WERI-Rb-1 (cell line): Measurements from ENCODE around the gene GNB5.

Experiments
- DNase-seq: peaks from one replicate; pipeline ENCODE4 v3.0.0-alpha.2; 2020
- H3K27ac ChIP-seq: fragments of 250-450 bp; sonication (Bioruptor Pico); 2 replicates; pipeline ENCODE4 v1.5.1; 2020; ENCODE audit warnings: mild to moderate bottlenecking, moderate library complexity
- H3K27me3 ChIP-seq: fragments of 250-450 bp; sonication (Bioruptor Pico); 2 replicates; pipeline ENCODE4 v1.5.1; 2021; ENCODE audit warnings: mild to moderate bottlenecking, low read depth, moderate library complexity; ENCODE audit not compliant: insufficient read depth, severe bottlenecking
- H3K36me3 ChIP-seq: fragments of 250-450 bp; sonication (Bioruptor Pico); 2 replicates; pipeline ENCODE4 v1.5.1; 2020; ENCODE audit warnings: mild to moderate bottlenecking, moderate library complexity
- H3K4me3 ChIP-seq: 2 replicates; pipeline ENCODE4 v1.5.1; 2011; ENCODE audit warnings: low read depth, mild to moderate bottlenecking, control low read depth, low read length
- H3K9me3 ChIP-seq: fragments of 250-450 bp; sonication (Bioruptor Pico); 2 replicates; pipeline ENCODE4 v1.5.1; 2021; ENCODE audit warnings: mild to moderate bottlenecking, moderate library complexity; ENCODE audit not compliant: severe bottlenecking
- TF ChIP-seq, protein P1 (sequence below): IDR thresholded peaks from 2 replicates; pipeline ENCODE4 v1.5.1; 2011; ENCODE audit warnings: low read depth, mild to moderate bottlenecking, control low read depth, inconsistent platforms, low read length

Gene GNB5

DNA sequence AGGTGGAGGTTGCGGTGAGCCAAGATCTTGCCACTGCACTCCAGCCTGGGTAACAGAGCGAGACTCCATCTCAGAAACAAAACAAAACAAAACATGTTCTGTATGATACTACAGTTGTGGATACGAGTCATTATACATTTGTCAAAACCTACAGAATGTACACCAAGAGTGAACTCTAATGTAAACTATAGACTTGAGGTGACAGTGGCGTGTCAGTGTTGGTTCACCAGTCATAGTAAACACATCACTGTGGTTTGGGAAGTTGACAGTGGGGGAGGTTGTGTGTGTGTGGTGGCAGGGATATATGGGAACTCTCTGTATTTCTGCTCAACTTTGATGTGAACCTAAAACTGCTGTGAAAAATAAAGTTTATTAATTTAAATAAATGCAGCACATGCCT, 33.0 kb upstream of the GNB5 start:
- H3K9me3 ChIP-seq: no peaks in the 10 kb centered on the region
- TF ChIP-seq, protein P1, sequence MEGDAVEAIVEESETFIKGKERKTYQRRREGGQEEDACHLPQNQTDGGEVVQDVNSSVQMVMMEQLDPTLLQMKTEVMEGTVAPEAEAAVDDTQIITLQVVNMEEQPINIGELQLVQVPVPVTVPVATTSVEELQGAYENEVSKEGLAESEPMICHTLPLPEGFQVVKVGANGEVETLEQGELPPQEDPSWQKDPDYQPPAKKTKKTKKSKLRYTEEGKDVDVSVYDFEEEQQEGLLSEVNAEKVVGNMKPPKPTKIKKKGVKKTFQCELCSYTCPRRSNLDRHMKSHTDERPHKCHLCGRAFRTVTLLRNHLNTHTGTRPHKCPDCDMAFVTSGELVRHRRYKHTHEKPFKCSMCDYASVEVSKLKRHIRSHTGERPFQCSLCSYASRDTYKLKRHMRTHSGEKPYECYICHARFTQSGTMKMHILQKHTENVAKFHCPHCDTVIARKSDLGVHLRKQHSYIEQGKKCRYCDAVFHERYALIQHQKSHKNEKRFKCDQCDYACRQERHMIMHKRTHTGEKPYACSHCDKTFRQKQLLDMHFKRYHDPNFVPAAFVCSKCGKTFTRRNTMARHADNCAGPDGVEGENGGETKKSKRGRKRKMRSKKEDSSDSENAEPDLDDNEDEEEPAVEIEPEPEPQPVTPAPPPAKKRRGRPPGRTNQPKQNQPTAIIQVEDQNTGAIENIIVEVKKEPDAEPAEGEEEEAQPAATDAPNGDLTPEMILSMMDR: no peak
- no peak overlapping the region for H3K4me3 ChIP-seq
- no peak overlapping the region for H3K27ac ChIP-seq
- no peaks in the 10 kb centered on the region for H3K27me3 ChIP-seq
- DNase-seq: no peak
- H3K36me3 ChIP-seq: peaks cover 15% of the 10 kb centered on the region

DNA sequence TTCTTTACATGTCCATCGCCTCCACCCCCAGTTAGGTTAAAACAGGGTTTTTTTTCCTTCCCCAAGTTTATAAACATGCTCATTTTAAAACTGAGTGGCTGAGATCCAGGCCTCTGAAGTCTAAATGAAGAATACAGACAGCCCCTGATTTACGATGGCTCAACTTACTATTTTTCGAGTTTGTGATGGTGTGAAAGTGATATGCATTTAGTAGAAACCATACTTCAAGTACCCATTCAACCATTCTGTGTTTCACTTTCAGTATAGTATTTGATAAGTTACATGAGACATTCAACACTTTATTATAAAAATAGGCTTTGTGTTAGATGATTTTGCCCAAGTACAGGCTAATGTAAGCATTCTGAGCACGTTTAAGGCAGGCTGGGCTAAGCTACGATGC, 30.5 kb upstream of the GNB5 start:
- peaks cover 27% of the 10 kb centered on the region for H3K36me3 ChIP-seq
- H3K27me3 ChIP-seq: no peaks in the 10 kb centered on the region
- H3K9me3 ChIP-seq: no peaks in the 10 kb centered on the region
- H3K4me3 ChIP-seq: no peak overlapping the region
- no peak overlapping the region for H3K27ac ChIP-seq
- TF ChIP-seq, protein P1: no peak
- DNase-seq: no peak

DNA sequence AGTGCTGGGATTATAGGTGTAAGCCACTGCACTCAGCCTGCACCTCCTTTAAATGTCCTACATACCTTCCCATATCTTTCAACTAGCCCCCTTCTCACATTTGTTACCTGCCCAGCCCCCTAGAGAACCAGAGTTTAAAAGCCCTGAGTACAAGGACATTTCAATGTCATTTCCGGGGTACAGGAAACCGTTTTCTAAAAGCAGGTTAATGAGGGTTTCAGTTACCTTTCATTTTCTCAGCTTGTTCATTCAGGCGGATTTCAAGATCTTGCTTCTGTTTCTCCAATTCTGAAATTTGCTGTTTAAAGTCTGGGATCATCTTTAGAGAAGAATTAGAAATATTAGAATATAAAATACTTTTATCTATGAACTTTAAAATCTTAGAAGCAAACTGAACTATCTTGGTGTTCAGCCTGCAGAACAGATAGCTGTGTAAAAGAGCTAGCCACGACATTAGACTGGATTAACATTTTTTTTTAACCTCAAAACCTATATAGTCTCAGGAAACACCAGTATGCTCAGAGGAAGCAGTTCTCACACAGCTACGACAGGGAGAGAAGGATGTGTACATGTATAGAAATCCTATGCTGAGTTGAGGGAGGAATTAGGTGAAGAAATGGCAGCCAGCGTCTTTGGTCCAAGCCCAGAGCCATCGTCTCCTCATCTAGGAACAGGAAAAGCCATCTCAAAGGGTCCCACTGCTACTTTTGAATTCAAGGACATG, 29.9 kb upstream of the GNB5 start:
- no peak overlapping the region for H3K27ac ChIP-seq
- H3K4me3 ChIP-seq: no peak overlapping the region
- DNase-seq: no peak
- H3K27me3 ChIP-seq: no peaks in the 10 kb centered on the region
- no peaks in the 10 kb centered on the region for H3K9me3 ChIP-seq
- TF ChIP-seq, protein P1: no peak
- H3K36me3 ChIP-seq: peaks cover 27% of the 10 kb centered on the region

DNA sequence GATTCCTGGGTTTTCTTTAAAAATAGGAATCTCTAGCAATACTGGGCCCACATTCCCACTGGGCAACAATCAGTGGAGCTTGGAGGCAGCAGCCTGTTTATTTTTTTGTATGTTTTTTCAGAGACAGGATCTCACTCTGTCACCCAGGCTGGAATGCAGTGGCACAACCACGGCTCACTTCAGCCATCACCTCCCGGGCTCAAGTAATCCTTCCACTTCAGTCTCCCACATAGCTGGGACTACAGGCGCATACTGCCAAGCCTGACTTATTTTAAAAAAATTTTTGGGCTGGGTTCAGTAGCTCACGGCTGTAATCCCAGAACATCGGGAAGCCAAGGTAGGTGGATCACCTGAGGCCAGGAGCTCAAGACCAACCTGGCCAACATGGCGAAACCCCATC, 29.1 kb upstream of the GNB5 start:
- H3K36me3 ChIP-seq: peaks cover 25% of the 10 kb centered on the region
- no peaks in the 10 kb centered on the region for H3K27me3 ChIP-seq
- no peak overlapping the region for H3K27ac ChIP-seq
- H3K9me3 ChIP-seq: no peaks in the 10 kb centered on the region
- no peak for DNase-seq
- no peak overlapping the region for H3K4me3 ChIP-seq
- TF ChIP-seq, protein P1: no peak

DNA sequence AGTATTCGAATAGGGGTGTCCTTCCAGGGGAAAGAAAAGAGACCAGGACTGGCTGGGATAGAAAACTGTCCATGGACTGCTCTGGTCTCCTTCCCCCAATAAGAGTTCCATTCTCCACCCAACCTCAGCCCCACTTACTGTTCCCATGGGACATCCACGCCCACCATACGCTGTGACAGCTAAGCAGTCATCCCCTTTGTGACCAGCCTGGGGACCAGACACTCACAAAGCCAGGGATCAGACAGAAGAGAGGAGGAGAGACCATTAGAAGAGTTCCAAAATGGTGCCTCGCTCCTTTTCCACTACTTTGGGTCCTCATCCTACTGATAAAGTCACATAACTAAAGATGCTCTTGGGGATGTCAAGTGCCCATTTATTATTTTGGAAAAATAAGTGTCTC, 27.6 kb upstream of the GNB5 start:
- DNase-seq: no peak
- Histone ChIP-seq H3K36me3 (peaks cover 20% of the 10 kb centered on the region), H3K27me3 (no peaks in the 10 kb centered on the region), H3K9me3 (no peaks in the 10 kb centered on the region), H3K27ac (no peak overlapping the region), H3K4me3 (no peak overlapping the region)
- TF ChIP-seq, protein P1: no peak

DNA sequence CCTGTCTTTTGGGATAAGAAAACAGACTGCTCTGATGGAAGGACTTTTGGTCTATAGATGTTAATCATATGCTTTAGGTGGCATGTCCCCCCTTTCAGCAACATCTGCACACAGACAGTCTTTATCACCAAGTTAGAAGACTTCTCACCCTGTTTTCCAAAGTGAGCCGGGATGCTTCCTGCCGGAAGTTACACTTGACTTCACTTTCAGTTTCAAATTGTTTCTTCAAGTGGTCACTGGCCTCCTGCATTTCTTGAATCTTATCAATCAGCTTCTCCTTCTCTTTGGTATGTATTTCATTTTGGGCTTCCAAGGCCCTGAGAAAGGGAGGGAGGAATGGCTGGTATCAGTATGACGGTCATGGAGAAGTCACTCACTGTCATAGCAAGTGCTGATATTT, 27.2 kb upstream of the GNB5 start:
- TF ChIP-seq, protein P1: no peak
- H3K27ac ChIP-seq: no peak overlapping the region
- H3K27me3 ChIP-seq: no peaks in the 10 kb centered on the region
- no peaks in the 10 kb centered on the region for H3K9me3 ChIP-seq
- H3K36me3 ChIP-seq: peaks cover 25% of the 10 kb centered on the region
- DNase-seq: no peak
- H3K4me3 ChIP-seq: no peak overlapping the region
